Suprapubic skin (tissue), 4 donors: ENCODE results near the gene ACADS.

Experiments used
- CTCF ChIP-seq, 2 donors: fragments of 200-600 bp in 1 of 2; fragments of 450-650 bp in 1 of 2; sonication (generic) in 1 of 2; IDR thresholded peaks; one replicate each; pipeline ENCODE4 v1.5.1; 2016 to 2019; ENCODE audit warnings: antibody characterized with exemption in 2 of 2, mild to moderate bottlenecking in 1 of 2, moderate library complexity in 1 of 2
- EP300 ChIP-seq: sonication (generic); formaldehyde crosslinking; IDR thresholded peaks from one replicate; pipeline ENCODE4 v1.6.1; 2017; ENCODE audit warnings: antibody characterized with exemption
- POLR2A ChIP-seq, 2 donors: fragments of 450-650 bp; IDR thresholded peaks; one replicate each; pipeline ENCODE4 v1.6.1; 2017; ENCODE audit warnings: antibody characterized with exemption in 2 of 2, mild to moderate bottlenecking in 2 of 2, moderate library complexity in 2 of 2
- POLR2AphosphoS5 ChIP-seq, 3 donors: sonication (generic); formaldehyde crosslinking; IDR thresholded peaks; one replicate each; pipeline ENCODE4 v1.6.1; 2017; ENCODE audit warnings: antibody characterized with exemption in 3 of 3

DNA sequence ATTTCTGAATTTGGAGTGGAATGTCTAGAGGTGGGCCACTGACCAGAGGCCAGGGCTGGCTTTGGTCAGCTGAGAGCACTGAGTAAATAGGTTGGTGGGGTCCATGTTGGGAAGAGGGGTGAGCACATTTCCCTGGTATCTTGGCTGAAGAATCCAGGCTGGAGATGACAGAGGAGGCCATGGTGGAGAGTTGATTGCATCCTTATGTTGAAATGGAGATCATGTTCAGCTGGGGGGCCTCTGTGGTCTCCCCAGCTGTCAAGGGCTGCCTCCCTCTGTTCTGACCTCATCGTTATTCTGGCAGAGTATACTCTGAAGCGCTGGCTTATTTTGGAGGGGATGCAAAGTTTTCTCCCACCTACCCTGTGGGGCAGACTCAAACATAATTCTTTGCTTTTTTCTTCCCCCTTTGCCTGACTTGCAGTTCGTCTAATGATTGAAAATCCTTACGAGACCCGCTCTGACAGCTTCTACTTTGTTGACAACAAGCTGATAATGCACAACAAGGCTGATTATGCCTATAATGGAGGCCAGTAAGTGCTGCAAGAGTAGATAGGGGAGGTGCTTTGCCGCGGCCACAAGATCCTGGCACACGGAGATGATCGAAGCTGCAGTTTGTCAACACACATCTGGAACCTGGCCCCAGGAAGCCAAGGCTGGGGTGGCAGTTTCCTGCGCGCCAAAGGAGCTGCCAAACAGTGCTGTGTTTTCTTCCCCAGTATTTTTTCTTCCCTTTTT is 6.0 kb upstream of the ACADS start:
- TF ChIP-seq POLR2A (IDR thresholded peaks at IDR 0.05) (no peak), POLR2AphosphoS5 (IDR thresholded peaks at IDR 0.05) (no peak), CTCF (IDR thresholded peaks at IDR 0.05) (no peak), EP300 (no peak)
